GM18507 (cell line): ENCODE results near the gene RPL10.
A peak's percentile ranks its signal among the peaks of the same experiment; 100 is the strongest.
"Not testable (repeated sequence)": the region's sequence is repeated elsewhere in the genome, so short reads cannot be mapped to it uniquely, and the experiment has no call there.

ENCODE experiments used
- DNase-seq: peaks from one replicate; pipeline ENCODE4 v3.0.0; 2011; ENCODE audit warnings: low read depth; ENCODE audit not compliant: insufficient read length; ENCODE audit errors: extremely low spot score
- FAIRE-seq: peaks from 2 replicates; lab custom pipeline; 2011; peaks lifted over from hg19 to GRCh38; lab: Jason Lieb, UNC

The RPL10 gene

GRCh38 chrX:154373340-154374306 lies 24.6 kb upstream of the RPL10 start:
- DNase-seq = no peak
- FAIRE-seq = no peak

GRCh38 chrX:154374313-154375155 lies 23.6 kb upstream of the RPL10 start, which contains the start of gene FLNA:
Gene FLNA, minus strand, starts transcription at chrX:154374634. Its CDS starts 3,389 bp downstream, at chrX:154371245.
- FAIRE-seq = peak; percentile 63

GRCh38 chrX:154375156-154375504 lies 23.0 kb upstream of the RPL10 start:
- no peak for FAIRE-seq
- no peak for DNase-seq

More at GRCh38 chrX:154374313-154375155, 23.6 kb upstream of the RPL10 start, which contains the start of gene FLNA:
- DNase-seq = no peak

GRCh38 chrX:154376774-154377173 lies 21.4 kb upstream of the RPL10 start:
- DNase-seq = no peak
- FAIRE-seq = no peak

- FAIRE-seq = peak; percentile 68
- peak; percentile 47 for DNase-seq
Observed at GRCh38 chrX:154378059-154378798, 19.9 kb upstream of the RPL10 start.

- DNase-seq (peak; percentile 69), FAIRE-seq (peak; percentile 100)
Observed at GRCh38 chrX:154378799-154379568, 19.2 kb upstream of the RPL10 start, which contains the start of gene EMD. Gene EMD, plus strand, starts transcription at chrX:154379295. Its CDS starts 190 bp downstream, at chrX:154379485.

GRCh38 chrX:154379569-154379951 lies 18.6 kb upstream of the RPL10 start:
- FAIRE-seq = no peak

GRCh38 chrX:154380153-154380552 lies 18.0 kb upstream of the RPL10 start:
- no peak for FAIRE-seq
- no peak for DNase-seq

More at GRCh38 chrX:154379569-154379951, 18.6 kb upstream of the RPL10 start:
- DNase-seq = no peak

GRCh38 chrX:154380787-154381186 lies 17.4 kb upstream of the RPL10 start:
- no peak for DNase-seq
- FAIRE-seq = no peak

GRCh38 chrX:154381271-154381670 lies 16.9 kb upstream of the RPL10 start:
- DNase-seq (no peak), FAIRE-seq (no peak)

GRCh38 chrX:154382483-154383069 lies 15.6 kb upstream of the RPL10 start:
- FAIRE-seq = no peak
- no peak for DNase-seq

- DNase-seq (no peak), FAIRE-seq (no peak)
Observed at GRCh38 chrX:154383359-154384283, 14.6 kb upstream of the RPL10 start.

GRCh38 chrX:154384284-154384892 lies 13.8 kb upstream of the RPL10 start:
- no peak for DNase-seq
- no peak for FAIRE-seq

GRCh38 chrX:154388094-154388493 lies 10.1 kb upstream of the RPL10 start:
- FAIRE-seq = not testable (repeated sequence)

GRCh38 chrX:154388649-154389048 lies 9.5 kb upstream of the RPL10 start:
- not testable (repeated sequence) for DNase-seq
- FAIRE-seq = peak; percentile 98

More at GRCh38 chrX:154388094-154388493, 10.1 kb upstream of the RPL10 start:
- not testable (repeated sequence) for DNase-seq

- DNase-seq = not testable (repeated sequence)
- FAIRE-seq = peak; percentile 100
Observed at GRCh38 chrX:154389812-154390747, 8.1 kb upstream of the RPL10 start.
